NB4 (cell line): ENCODE measurements around the gene GPR137B.

Source experiments
- DNase-seq: peaks from one replicate; pipeline ENCODE4 v3.0.0; 2010; ENCODE audit warnings: low read depth
- H3K4me3 ChIP-seq: one replicate; pipeline ENCODE4 v1.5.1; 2011; ENCODE audit warnings: mild to moderate bottlenecking, low read depth, low read length, moderate library complexity
- CTCF ChIP-seq: IDR thresholded peaks from one replicate; pipeline ENCODE4 v1.5.1; 2012; ENCODE audit warnings: low read depth, low read length
- MAX ChIP-seq: IDR thresholded peaks from 2 replicates; pipeline ENCODE4 v1.6.1; 2011; ENCODE audit warnings: low read depth, low read length
- MYC ChIP-seq: IDR thresholded peaks from 2 replicates; pipeline ENCODE4 v1.6.1; 2011; ENCODE audit warnings: low read depth, low read length
- POLR2A ChIP-seq: IDR thresholded peaks from 2 replicates; pipeline ENCODE4 v1.6.1; 2011; ENCODE audit warnings: mild to moderate bottlenecking; ENCODE audit not compliant: insufficient read length; ENCODE audit errors: extremely low read depth

Gene GPR137B

GRCh38 chr1:236112332-236112627 is 30.1 kb upstream of the GPR137B start:
- TF ChIP-seq MYC (no peak), POLR2A (no peak), MAX (no peak), CTCF (no peak)
- H3K4me3 ChIP-seq, result no peak overlapping the region
- DNase-seq, result no peak

GRCh38 chr1:236113324-236114032 is 28.9 kb upstream of the GPR137B start:
- TF ChIP-seq CTCF (no peak), MYC (no peak), POLR2A (no peak), MAX (no peak)
- DNase-seq, result no peak

GRCh38 chr1:236114076-236114747 is 28.1 kb upstream of the GPR137B start:
- H3K4me3 ChIP-seq, result no peak overlapping the region
- DNase-seq, result no peak
- TF ChIP-seq MAX (no peak), POLR2A (no peak), CTCF (no peak), MYC (no peak)

More at GRCh38 chr1:236113324-236114032, 28.9 kb upstream of the GPR137B start:
- no peak overlapping the region for H3K4me3 ChIP-seq

GRCh38 chr1:236117710-236118109 is 24.6 kb upstream of the GPR137B start:
- DNase-seq, result no peak
- TF ChIP-seq MAX, result no peak
- no peak for TF ChIP-seq POLR2A
- no peak for TF ChIP-seq CTCF
- no peak for TF ChIP-seq MYC
- no peak overlapping the region for H3K4me3 ChIP-seq

GRCh38 chr1:236119943-236120484 is 22.3 kb upstream of the GPR137B start:
- H3K4me3 ChIP-seq, result no peak overlapping the region
- no peak for DNase-seq
- TF ChIP-seq MAX, result no peak

- no peak for DNase-seq
- H3K4me3 ChIP-seq, result no peak overlapping the region
- TF ChIP-seq MYC (no peak), POLR2A (no peak), CTCF (no peak), MAX (no peak)
Measured at GRCh38 chr1:236120721-236121153, 21.6 kb upstream of the GPR137B start.
